Measurements from ENCODE around the gene EFNB2.

DNA sequence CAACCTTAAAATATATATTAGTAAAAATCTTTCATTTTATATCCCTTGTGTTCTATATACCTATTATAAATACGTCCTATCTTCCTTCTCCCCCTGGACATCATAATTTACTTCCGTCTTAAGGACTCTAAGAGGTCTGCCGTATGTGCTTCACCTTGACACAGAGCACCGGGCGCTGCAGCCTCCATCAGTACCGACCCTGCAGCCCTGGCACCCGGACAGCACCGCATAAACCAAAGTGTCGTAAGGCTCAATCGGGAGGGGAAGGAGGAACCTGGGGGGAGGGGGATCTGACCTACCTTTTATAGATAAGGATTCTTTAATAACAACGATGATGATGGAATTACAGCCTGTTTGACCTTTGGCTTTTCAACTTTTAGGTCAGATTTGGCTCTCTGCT, 44.0 kb downstream of the EFNB2 start:
- no peak for TF ChIP-seq MAFK (conservative IDR thresholded peaks at IDR 0.05 in 1 of 2, IDR thresholded peaks at IDR 0.05 in 1 of 2; ENCODE audit: low read length in 2 of 2)
- TF ChIP-seq STAT5B (CRISPR knock-in tag; IDR thresholded peaks at IDR 0.05) = no peak
- no peak for TF ChIP-seq SETDB1 (CRISPR knock-in tag; IDR thresholded peaks at IDR 0.05; ENCODE audit: borderline replicate concordance)
- no peak for TF ChIP-seq NR2C2 (CRISPR knock-in tag; IDR thresholded peaks at IDR 0.05; ENCODE audit: borderline replicate concordance)
